ENCODE results near the gene ICE1.

DNA sequence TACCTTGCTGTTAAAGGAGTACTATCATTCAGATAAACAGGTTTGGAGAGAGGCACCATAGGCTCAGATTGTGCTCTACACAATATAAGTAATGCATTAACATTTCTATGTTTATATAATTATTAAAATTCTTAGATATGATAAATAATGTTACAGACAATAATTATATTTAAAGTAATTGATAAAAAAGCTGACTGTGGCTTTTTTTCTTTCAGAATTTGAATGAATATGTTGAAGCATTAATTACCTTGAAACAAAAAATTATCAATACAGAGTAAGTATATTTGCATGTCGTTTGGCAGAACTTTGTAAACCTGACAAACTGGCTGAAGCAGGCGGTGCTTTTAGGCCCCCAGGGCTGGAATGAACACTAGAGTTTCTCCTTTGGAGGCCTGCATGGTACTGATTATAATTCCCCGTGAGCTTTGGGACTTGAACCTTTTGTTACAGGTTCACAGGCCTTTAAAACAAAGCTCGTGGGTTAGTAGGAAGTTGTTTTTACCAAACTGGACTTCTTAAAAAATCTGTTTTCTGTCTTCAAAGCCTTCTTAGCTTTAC lies 13.8 kb downstream of the ICE1 start:
- TF ChIP-seq POLR2AphosphoS5 (IDR thresholded peaks at IDR 0.05; ENCODE audit: borderline replicate concordance, low read depth, low read length) (no peak), EZH2 (IDR thresholded peaks at IDR 0.05) (no peak)

All from SK-N-MC (cell line).